ENCODE measurements around the gene SIDT1. TPM values are rescaled to one million over a fixed set of nuclear protein-coding genes. Genes with fewer than 3 reads are reported as not detected.
"Not testable (repeated sequence)": the region's sequence is repeated elsewhere in the genome, so short reads cannot be mapped to it uniquely, and the experiment has no call there.

Gene SIDT1
- total RNA-seq, 1 donor from 2014 or later, result 16.8 TPM

DNA sequence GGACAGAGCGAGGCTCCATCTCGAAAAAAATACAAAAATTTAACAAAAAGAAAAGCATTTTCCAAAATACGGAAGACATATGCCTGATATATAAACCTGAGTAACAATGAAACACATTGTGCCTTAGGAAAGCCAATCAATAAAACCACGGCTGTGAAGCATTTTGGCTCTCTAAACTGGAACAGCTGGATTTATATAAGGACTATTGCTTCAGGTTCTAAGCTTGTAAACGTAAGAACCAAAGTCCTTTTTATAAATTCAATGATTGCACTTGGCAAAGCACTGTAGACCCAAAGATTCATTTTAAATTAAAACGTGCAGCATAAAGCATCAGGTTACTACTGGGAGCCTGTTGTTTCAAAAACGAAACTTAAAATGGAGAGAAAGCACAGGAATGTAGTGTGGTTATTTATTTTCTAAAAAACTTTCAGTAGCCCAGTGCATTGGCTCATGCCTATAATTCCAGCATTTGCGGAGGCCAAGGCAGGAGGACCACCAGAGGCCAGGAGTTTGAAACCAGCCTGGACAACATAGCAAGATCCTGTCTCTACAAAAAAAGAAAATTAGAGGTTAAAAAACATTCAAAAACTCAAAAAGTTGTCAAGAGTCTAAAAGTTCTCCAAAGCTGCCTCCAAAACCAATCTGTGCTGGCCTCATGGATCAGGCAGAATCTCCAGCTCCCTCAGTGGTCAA lies 102.6 kb downstream of the SIDT1 start:
- no peak for DNase-seq (ENCODE audit: low spot score)

GRCh38 chr3:113636034-113636433 lies 103.7 kb downstream of the SIDT1 start:
- DNase-seq (ENCODE audit: low spot score), result not testable (repeated sequence)

- no peak for DNase-seq (ENCODE audit: low spot score)
Observed at GRCh38 chr3:113637756-113638155, 105.4 kb downstream of the SIDT1 start.

DNA sequence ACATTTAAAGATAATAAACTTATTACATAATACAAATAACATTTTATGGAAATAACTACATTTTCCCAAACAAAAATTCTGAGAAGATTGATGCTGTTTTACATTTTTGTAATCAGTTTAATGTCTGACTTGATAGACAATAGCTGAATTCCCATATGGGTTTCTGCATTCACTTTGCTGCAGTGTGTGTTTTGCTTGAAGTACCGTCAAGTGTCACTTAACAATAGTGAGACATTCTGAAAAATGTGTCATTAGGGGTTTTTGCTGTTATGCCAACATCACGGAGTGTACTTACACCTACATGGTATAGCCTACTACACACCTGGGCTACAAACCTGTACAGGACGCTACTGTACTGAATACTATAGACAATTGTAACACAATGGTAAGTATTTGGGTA lies 106.6 kb downstream of the SIDT1 start:
- no peak for DNase-seq (ENCODE audit: low spot score)

DNA sequence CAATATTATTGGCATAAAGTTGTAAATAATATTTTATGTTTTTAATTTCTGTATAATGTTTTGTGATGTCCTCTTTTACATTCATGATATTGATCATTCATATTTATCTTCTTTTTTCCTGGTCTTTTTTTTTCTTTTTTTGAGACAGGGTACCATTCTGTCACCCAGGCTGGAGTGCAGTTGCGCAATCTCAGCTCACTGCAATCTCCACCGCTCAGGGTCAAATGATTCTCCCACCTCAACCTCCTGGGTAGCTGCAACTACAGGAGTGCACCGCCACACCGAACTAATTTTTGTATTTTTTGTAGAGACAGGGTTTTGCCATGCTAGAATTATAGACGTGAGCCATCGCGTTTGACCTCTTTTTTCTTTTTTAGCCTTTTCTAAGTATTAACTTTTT lies 111.2 kb downstream of the SIDT1 start:
- DNase-seq (ENCODE audit: low spot score), result no peak

DNA sequence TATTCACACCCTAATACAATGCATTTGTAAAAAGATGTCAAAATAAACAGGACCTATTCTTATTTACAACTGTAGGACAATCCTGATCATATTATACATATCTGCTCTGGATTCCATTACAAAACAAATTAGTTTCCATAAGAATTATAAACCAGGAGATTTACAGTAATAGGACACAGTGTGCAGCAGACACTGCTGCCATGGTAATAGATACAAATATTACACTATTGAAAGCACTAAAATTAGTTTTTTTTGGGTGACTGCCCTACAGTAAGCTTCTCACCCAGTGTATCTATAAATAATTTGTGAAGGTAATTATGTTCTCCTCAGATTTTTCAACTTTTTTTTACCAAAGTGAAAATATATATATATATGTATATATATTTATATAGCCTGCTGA lies 116.2 kb downstream of the SIDT1 start:
- no peak for DNase-seq (ENCODE audit: low spot score)

GRCh38 chr3:113649174-113649845 lies 117.0 kb downstream of the SIDT1 start:
- no peak for DNase-seq (ENCODE audit: low spot score)

DNA sequence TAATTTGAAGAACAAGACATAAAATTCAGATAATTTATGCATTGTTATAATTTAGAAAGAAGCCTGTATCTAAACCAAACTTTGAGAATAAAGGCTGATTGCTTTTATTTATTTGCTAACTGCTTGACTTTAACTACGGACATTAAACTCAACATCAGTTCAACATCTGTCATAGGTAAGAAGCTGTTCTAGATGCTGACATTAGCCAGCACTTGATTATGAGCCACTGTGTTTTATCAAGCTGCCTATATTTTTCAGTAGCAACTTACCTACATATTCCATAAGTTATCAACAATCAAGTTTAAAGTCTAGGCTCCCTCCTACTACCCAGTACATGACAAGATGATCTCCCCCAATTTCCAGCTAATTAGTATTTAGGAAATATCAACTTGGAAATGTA lies 122.0 kb downstream of the SIDT1 start:
- DNase-seq (ENCODE audit: low spot score), result no peak

DNA sequence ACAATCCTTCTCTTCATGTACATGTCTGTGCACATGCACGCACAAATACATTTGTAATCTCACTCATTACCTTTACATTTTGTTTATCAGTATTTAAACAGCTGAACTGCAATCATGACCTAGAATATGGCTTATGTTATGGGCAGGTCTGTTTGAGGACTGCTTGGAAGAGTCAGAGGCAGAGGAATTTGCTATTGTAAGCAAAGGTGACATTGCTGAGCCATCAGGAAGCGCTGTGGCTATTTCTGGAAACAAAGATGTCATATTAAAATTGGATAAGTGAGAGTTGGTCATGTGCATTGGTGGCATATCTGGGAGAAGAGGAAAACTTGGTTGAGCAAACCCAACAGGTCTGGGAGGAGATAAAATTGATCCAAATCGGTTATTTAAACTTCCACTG lies 122.5 kb downstream of the SIDT1 start:
- DNase-seq (ENCODE audit: low spot score), result no peak

- no peak for DNase-seq (ENCODE audit: low spot score)
Observed at GRCh38 chr3:113658107-113658506, 125.8 kb downstream of the SIDT1 start.

DNA sequence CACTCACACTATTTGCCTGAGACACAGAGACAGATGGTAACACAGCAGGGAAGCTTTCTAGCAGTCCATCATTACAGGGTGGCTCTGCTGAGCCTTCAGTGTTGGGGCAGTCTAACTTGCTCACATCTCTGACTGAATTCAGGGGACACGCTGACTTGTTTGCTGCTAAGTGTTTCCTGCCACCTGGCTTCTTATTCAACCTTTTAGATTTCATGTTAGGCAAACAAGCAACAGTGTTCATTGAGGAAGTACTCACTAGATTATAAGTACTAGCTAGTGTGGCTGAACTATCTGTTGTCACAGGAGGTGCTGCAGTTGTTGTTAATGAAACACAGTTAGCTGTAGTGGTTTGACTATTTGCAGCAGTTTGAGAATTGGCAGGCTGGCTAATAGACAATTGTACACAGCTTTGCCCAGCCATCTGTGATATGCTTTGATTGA lies 126.8 kb downstream of the SIDT1 start:
- no peak for DNase-seq (ENCODE audit: low spot score)

- DNase-seq (ENCODE audit: low spot score), result no peak
Observed at GRCh38 chr3:113659996-113660395, 127.6 kb downstream of the SIDT1 start.

GRCh38 chr3:113660458-113660857 lies 128.1 kb downstream of the SIDT1 start:
- no peak for DNase-seq (ENCODE audit: low spot score)

GRCh38 chr3:113660896-113661295 lies 128.5 kb downstream of the SIDT1 start:
- DNase-seq (ENCODE audit: low spot score), result no peak

DNA sequence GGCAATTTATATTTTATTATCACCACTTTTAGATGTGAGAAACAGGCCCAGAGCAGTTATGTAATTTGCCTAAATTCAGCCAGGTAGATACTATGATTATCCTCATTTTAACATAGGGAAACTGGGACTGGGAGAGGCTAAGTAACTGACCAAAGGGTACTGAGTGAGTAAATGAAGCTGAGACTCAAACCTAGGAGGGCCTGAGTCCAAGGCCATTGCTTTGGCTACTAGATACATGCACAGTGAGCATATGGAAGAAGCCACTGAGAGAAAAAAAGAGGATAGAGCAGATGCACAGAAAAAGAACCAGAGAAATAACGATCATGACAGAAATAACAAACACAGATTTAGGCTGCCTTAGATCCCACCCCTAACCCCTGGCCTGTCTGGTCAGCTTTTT lies 130.5 kb downstream of the SIDT1 start:
- no peak for DNase-seq (ENCODE audit: low spot score)

DNA sequence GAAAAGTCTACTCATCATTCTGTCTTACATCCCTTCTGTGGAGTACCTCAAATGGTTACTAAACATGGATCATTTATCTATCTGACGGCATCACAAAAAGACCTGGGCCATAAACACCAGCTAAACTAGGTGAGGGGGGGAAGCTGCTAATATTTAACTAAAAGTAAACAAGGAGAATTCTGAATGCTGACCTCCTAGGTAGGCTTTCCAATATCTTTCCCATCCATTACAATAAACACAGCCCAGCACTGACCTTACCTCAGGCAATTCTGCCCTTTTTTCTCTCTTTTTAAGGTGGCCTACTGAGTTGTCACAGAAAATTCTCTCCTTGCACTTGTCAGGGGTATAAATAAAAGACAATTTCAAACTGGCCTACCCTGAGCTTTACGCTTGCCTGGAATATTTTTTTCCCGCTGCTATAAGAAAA lies 131.0 kb downstream of the SIDT1 start:
- DNase-seq (ENCODE audit: low spot score), result no peak

DNA sequence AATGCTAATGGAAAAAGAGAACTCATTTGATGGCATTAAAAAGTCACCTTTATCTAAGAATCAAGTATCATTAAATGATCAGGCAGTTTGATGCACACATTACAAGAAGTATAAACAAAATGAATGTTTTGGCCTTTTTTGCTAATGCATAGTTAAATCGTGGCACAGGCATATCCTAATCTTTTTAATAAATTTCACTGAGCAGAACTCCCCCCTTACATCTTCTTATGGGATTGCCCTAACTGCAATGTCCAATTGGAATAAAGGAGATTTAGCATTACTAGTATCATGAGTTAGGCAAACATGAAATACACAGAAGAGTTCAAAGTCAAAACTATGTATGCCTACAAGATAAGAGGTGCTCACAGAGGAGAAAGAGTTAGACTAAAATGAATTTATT lies 131.4 kb downstream of the SIDT1 start:
- no peak for DNase-seq (ENCODE audit: low spot score)

GRCh38 chr3:113664523-113665094 lies 132.3 kb downstream of the SIDT1 start:
- no peak for DNase-seq (ENCODE audit: low spot score)

DNA sequence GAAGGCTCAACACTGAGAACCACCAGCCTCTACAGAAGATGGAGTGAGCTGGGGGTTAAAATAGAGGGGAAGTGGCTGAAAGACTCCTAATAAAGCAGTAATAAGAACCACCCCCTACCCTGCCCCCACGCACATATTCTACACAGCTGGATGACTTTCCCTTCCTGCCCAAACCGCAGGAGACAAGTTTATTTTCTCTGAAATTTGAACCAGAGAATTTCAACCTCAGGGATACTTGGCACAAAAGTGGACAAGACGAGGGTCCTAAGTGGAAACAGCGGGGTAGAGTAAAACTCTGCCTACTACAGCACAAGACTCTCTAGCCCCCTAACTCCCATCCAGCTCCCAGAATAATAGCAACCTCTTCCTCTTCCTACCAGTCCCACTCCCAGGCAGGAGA lies 135.7 kb downstream of the SIDT1 start:
- no peak for DNase-seq (ENCODE audit: low spot score)

DNA sequence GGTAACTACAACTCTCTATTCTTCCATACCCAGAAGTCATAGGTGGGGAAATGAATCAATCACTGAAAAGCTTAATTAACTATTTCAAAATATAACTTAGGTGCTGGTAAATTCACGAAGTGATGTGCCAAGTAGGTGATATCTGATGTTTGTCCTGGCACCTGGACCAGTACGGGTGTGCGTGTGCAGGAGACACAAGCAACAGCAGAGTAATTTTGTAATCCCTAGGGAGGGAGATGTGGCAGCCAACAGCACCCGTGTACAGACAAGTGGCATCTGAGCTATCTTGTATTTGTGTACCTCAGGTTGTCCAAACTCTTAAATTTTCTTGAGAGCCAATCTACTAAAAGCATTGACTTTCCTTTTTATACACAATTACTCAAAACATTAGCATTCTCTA lies 141.2 kb downstream of the SIDT1 start:
- no peak for DNase-seq (ENCODE audit: low spot score)

DNA sequence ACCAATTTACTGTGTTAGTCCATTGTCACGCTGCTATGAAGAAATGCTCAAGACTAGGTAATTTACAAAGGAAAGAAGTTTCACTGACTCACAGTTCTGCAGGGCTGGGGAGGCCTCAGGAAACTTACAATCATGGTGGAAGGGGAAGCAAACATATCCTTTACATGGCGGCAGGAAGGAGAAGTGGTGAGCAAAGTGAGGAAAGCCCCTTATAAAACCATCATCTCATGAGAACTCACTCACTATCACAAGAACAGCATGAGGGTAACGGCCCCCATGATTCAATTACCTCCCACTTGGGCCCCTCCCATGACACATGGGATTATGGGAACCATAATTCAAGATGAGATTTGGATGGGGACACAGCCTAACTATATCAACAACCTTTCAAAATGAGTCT lies 143.9 kb downstream of the SIDT1 start:
- DNase-seq (ENCODE audit: low spot score), result no peak

- no peak for DNase-seq (ENCODE audit: low spot score)
Observed at GRCh38 chr3:113677737-113678136, 145.4 kb downstream of the SIDT1 start.

- DNase-seq (ENCODE audit: low spot score), result no peak
Observed at GRCh38 chr3:113678773-113679172, 146.4 kb downstream of the SIDT1 start.

All from mucosa of gallbladder (tissue), 1 donor.